ENCODE measurements around the gene TMEM11. TPM values are rescaled to one million over a fixed set of nuclear protein-coding genes. Genes with fewer than 3 reads are reported as not detected.
"Not testable (repeated sequence)": the region's sequence is repeated elsewhere in the genome, so short reads cannot be mapped to it uniquely, and the experiment has no call there.

The TMEM11 gene
- total RNA-seq, 1 experiment from 2014 or later = 23.4 TPM

GRCh38 chr17:21228845-21229244 is 14.9 kb upstream of the TMEM11 start:
- ATAC-seq = no peak
- POLR2A ChIA-PET = no interaction called here
- no peaks in the 10 kb centered on the region for H3K4me1 ChIP-seq (ENCODE audit: control insufficient read depth, insufficient read depth, low read length)

GRCh38 chr17:21228111-21228510 is 14.2 kb upstream of the TMEM11 start:
- peak; percentile 43; the same call in 1 of the 2 replicates for ATAC-seq
- Histone ChIP-seq H3K27ac (ENCODE audit: low read length) (no peak overlapping the region), H3K4me1 (ENCODE audit: control insufficient read depth, insufficient read depth, low read length) (no peaks in the 10 kb centered on the region), H3K9me3 (ENCODE audit: control insufficient read depth, insufficient read depth, low read depth, low read length) (no peaks in the 10 kb centered on the region), H3K27me3 (ENCODE audit: control insufficient read depth, insufficient read depth, low read length) (no peaks in the 10 kb centered on the region), H3K36me3 (ENCODE audit: control insufficient read depth, insufficient read depth, low read length) (no peaks in the 10 kb centered on the region), H3K4me3 (ENCODE audit: low read depth in 2 of 2, low read length in 2 of 2) (no peak overlapping the region)
- no TSS peak for BruUV-seq (replicated peaks)
- intact Hi-C loops (cut with micrococcal nuclease; ENCODE audit: unreplicated experiment) (no loop called here), in situ Hi-C loops (cut with HindIII; ENCODE audit: low pct_unique_long_range_greater_than_20kb, low sequenced_read_pairs) (no loop called here)
- POLR2A ChIA-PET = no interaction called here
- no peak for TF ChIP-seq CTCF (IDR thresholded peaks at IDR 0.05)
- no peak for TF ChIP-seq SIN3A (IDR thresholded peaks at IDR 0.05; ENCODE audit: borderline replicate concordance, insufficient read depth, low read depth, low read length)
- no peak for TF ChIP-seq REST (IDR thresholded peaks at IDR 0.05; ENCODE audit: insufficient read depth in 1 of 2, low read depth in 2 of 2, low read length in 1 of 2)
- no peak for TF ChIP-seq TCF7L2 (IDR thresholded peaks at IDR 0.05; ENCODE audit: low read depth, low read length)
- no peak for TF ChIP-seq POLR2AphosphoS5 (IDR thresholded peaks at IDR 0.05; ENCODE audit: low read depth, low read length)
- CTCF ChIA-PET = no interaction called here
- DNase-seq (ENCODE audit: low read depth, low spot score) = no peak

More at GRCh38 chr17:21228845-21229244, 14.9 kb upstream of the TMEM11 start:
- H3K36me3 ChIP-seq (ENCODE audit: control insufficient read depth, insufficient read depth, low read length) = no peaks in the 10 kb centered on the region
- no peak for DNase-seq (ENCODE audit: low read depth, low spot score)
- no peaks in the 10 kb centered on the region for H3K27me3 ChIP-seq (ENCODE audit: control insufficient read depth, insufficient read depth, low read length)
- intact Hi-C loops (cut with micrococcal nuclease; ENCODE audit: unreplicated experiment) (no loop called here), in situ Hi-C loops (cut with HindIII; ENCODE audit: low pct_unique_long_range_greater_than_20kb, low sequenced_read_pairs) (no loop called here)
- H3K9me3 ChIP-seq (ENCODE audit: control insufficient read depth, insufficient read depth, low read depth, low read length) = no peaks in the 10 kb centered on the region
- no peak overlapping the region for H3K4me3 ChIP-seq (ENCODE audit: low read depth in 2 of 2, low read length in 2 of 2)
- no peak overlapping the region for H3K27ac ChIP-seq (ENCODE audit: low read length)
- no peak for TF ChIP-seq REST (IDR thresholded peaks at IDR 0.05; ENCODE audit: insufficient read depth in 1 of 2, low read depth in 2 of 2, low read length in 1 of 2)
- no peak for TF ChIP-seq TCF7L2 (IDR thresholded peaks at IDR 0.05; ENCODE audit: low read depth, low read length)
- no peak for TF ChIP-seq CTCF (IDR thresholded peaks at IDR 0.05)
- no peak for TF ChIP-seq POLR2AphosphoS5 (IDR thresholded peaks at IDR 0.05; ENCODE audit: low read depth, low read length)
- TF ChIP-seq SIN3A (IDR thresholded peaks at IDR 0.05; ENCODE audit: borderline replicate concordance, insufficient read depth, low read depth, low read length) = no peak
- CTCF ChIA-PET = interaction anchor here (0.6 to 0.7 kb wide), 2 partner anchors 11 to 15 kb away, joined by 4 to 5 read pairs; no protein-coding TSS in a partner anchor
- BruUV-seq (replicated peaks) = no TSS peak

- ATAC-seq; intact Hi-C loops (cut with micrococcal nuclease; ENCODE audit: unreplicated experiment); CTCF ChIA-PET: not testable (repeated sequence)
Observed at GRCh38 chr17:21227277-21227676, 13.3 kb upstream of the TMEM11 start.

More at GRCh38 chr17:21227277-21227676, 13.3 kb upstream of the TMEM11 start:
- H3K36me3 ChIP-seq (ENCODE audit: control insufficient read depth, insufficient read depth, low read length); BruUV-seq (replicated peaks); H3K9me3 ChIP-seq (ENCODE audit: control insufficient read depth, insufficient read depth, low read depth, low read length); in situ Hi-C loops (cut with HindIII; ENCODE audit: low pct_unique_long_range_greater_than_20kb, low sequenced_read_pairs); H3K27me3 ChIP-seq (ENCODE audit: control insufficient read depth, insufficient read depth, low read length); DNase-seq (ENCODE audit: low read depth, low spot score); H3K4me3 ChIP-seq (ENCODE audit: low read depth in 2 of 2, low read length in 2 of 2); POLR2A ChIA-PET; H3K27ac ChIP-seq (ENCODE audit: low read length); H3K4me1 ChIP-seq (ENCODE audit: control insufficient read depth, insufficient read depth, low read length): not testable (repeated sequence)
